ENCODE data around the gene PLCG2.
A peak's percentile ranks its signal among the peaks of the same experiment; 100 is the strongest.

PLCG2 gene

DNA sequence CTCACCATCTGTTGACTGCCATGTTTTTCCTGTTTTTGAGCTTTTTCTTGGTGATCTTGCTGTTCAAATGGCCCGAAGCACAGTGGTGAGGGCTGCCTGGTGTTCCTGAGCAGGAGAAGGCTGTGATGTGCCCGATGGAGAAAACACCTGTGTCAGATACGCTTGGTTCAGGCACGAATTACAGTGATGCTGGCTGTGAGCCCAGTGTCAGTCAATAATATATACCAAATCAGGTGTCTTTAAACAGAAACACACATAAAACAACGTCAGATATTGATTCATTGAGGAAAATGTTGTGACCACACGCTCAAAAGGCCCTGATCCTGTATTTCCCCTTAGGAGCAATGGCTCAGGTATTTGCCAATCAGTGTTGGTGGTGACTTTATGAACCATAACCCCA, 120.5 kb downstream of the PLCG2 start:
- no peak for TF ChIP-seq CTCF (IDR thresholded peaks at IDR 0.05; ENCODE audit: low read depth, low read length)
- in situ Hi-C loops (cut with HindIII; ENCODE audit: low sequenced_read_pairs), result no loop called here
- H3K4me3 ChIP-seq (ENCODE audit: low read depth, low read length), result no peak overlapping the region
- DNase-seq (ENCODE audit: low read depth, low spot score), result no peak

- no peak for TF ChIP-seq CTCF (IDR thresholded peaks at IDR 0.05; ENCODE audit: low read depth, low read length)
- in situ Hi-C loops (cut with HindIII; ENCODE audit: low sequenced_read_pairs), result no loop called here
- no peak overlapping the region for H3K4me3 ChIP-seq (ENCODE audit: low read depth, low read length)
- no peak for DNase-seq (ENCODE audit: low read depth, low spot score)
These were observed 120.9 kb downstream of the PLCG2 start for GRCh38 chr16:81900014-81900413.

DNA sequence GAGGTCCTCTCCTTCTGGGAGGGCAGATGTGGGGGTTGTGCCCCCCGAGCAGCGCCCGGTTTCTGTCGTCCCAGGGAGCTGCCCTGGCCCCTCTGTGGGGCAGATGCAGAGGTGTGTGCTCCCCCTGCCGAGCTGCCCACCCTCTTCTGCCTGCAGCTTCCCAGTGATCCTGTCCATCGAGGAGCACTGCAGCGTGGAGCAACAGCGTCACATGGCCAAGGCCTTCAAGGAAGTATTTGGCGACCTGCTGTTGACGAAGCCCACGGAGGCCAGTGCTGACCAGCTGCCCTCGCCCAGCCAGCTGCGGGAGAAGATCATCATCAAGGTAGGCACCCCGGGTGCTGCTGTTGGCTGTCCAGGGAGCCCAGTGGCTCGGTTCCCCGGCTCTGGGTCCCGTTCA, 121.4 kb downstream of the PLCG2 start:
- no peak for TF ChIP-seq CTCF (IDR thresholded peaks at IDR 0.05; ENCODE audit: low read depth, low read length)
- no peak overlapping the region for H3K4me3 ChIP-seq (ENCODE audit: low read depth, low read length)
- in situ Hi-C loops (cut with HindIII; ENCODE audit: low sequenced_read_pairs), result no loop called here
- no peak for DNase-seq (ENCODE audit: low read depth, low spot score)

DNA sequence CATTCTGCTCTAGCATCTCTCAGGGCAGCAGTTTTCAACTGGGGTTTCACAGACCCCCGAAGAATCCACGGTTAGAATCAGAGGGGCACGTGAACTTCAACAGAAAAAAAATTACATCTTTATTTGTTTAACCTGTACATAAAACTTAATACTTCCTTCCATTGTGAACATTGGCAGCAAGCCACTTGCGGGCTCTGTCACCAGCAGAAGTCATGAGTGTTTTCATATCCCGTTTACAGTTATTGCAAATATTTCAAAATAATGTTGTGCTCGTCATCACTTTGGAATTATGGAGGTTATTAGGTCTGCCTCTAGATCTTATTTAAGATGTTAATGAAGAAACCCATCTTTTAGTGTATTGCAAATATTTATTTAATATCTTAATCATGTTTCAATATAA, 122.4 kb downstream of the PLCG2 start:
- H3K4me3 ChIP-seq (ENCODE audit: low read depth, low read length), result no peak overlapping the region
- in situ Hi-C loops (cut with HindIII; ENCODE audit: low sequenced_read_pairs), result no loop called here
- peak; percentile 46 for DNase-seq (ENCODE audit: low read depth, low spot score)
- TF ChIP-seq CTCF (IDR thresholded peaks at IDR 0.05; ENCODE audit: low read depth, low read length), result no peak

GRCh38 chr16:81902025-81902424, 122.9 kb downstream of the PLCG2 start:
- no peak for TF ChIP-seq CTCF (IDR thresholded peaks at IDR 0.05; ENCODE audit: low read depth, low read length)
- in situ Hi-C loops (cut with HindIII; ENCODE audit: low sequenced_read_pairs), result no loop called here
- DNase-seq (ENCODE audit: low read depth, low spot score), result peak; percentile 18

GRCh38 chr16:81904320-81904719, 125.2 kb downstream of the PLCG2 start:
- DNase-seq (ENCODE audit: low read depth, low spot score), result no peak
- H3K4me3 ChIP-seq (ENCODE audit: low read depth, low read length), result no peak overlapping the region
- TF ChIP-seq CTCF (IDR thresholded peaks at IDR 0.05; ENCODE audit: low read depth, low read length), result no peak
- in situ Hi-C loops (cut with HindIII; ENCODE audit: low sequenced_read_pairs), result no loop called here

More at GRCh38 chr16:81902025-81902424, 122.9 kb downstream of the PLCG2 start:
- H3K4me3 ChIP-seq (ENCODE audit: low read depth, low read length), result no peak overlapping the region

- no peak for TF ChIP-seq CTCF (IDR thresholded peaks at IDR 0.05; ENCODE audit: low read depth, low read length)
- no peak overlapping the region for H3K4me3 ChIP-seq (ENCODE audit: low read depth, low read length)
- in situ Hi-C loops (cut with HindIII; ENCODE audit: low sequenced_read_pairs), result no loop called here
- DNase-seq (ENCODE audit: low read depth, low spot score), result no peak
These were observed 126.2 kb downstream of the PLCG2 start for GRCh38 chr16:81905277-81905676.

All from astrocyte of the spinal cord (primary cell).